ENCODE data around the gene FOXC2.

DNA sequence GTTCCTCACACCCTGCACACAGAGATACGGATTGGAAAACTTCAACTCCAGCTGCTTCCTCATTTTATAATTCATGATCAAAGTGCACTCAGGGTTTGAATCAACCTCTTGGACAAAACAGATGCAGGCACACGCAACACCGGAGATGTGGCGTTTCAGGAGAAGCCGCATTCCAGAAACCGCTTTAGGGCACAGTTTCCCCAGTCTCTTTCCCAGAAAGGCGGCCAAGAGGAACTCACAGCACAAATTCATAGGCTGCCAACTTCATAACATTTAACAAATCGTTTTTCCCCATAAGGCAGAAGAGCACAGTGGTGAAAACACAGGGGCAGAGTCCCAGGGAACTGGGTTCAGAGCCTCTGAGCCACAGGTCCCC, 20.0 kb upstream of the FOXC2 start:
- TF ChIP-seq, protein P1, sequence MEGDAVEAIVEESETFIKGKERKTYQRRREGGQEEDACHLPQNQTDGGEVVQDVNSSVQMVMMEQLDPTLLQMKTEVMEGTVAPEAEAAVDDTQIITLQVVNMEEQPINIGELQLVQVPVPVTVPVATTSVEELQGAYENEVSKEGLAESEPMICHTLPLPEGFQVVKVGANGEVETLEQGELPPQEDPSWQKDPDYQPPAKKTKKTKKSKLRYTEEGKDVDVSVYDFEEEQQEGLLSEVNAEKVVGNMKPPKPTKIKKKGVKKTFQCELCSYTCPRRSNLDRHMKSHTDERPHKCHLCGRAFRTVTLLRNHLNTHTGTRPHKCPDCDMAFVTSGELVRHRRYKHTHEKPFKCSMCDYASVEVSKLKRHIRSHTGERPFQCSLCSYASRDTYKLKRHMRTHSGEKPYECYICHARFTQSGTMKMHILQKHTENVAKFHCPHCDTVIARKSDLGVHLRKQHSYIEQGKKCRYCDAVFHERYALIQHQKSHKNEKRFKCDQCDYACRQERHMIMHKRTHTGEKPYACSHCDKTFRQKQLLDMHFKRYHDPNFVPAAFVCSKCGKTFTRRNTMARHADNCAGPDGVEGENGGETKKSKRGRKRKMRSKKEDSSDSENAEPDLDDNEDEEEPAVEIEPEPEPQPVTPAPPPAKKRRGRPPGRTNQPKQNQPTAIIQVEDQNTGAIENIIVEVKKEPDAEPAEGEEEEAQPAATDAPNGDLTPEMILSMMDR (IDR thresholded peaks at IDR 0.05): no peak
- no peak for TF ChIP-seq POLR2A (IDR thresholded peaks at IDR 0.05)

Measured in body of pancreas (tissue), 4 donors.